ENCODE results near the gene CLK2. TPM values are rescaled to one million over a fixed set of nuclear protein-coding genes. Genes with fewer than 3 reads are reported as not detected.

The CLK2 gene
- total RNA-seq, 2 donors from 2014 or later, result 36.6 to 40.7 TPM

- TF ChIP-seq POLR2A (IDR thresholded peaks at IDR 0.05) (no peak), CTCF (IDR thresholded peaks at IDR 0.05) (no peak)
- WGBS, 2 donors, result 54 to 77% methylated on average over 10 to 11 of the region's 11 CpGs
- H3K4me1 ChIP-seq, result peaks cover 27% of the 10 kb centered on the region
- intact Hi-C loops (cut with DNase I), result loop anchor here (5.0 kb wide), 1 partner anchor 68 kb away; no protein-coding TSS in a partner anchor
- no peak for ATAC-seq
- H3K36me3 ChIP-seq (replicated peaks in 1 of 2; ENCODE audit: insufficient read depth in 1 of 2, low read depth in 2 of 2), result no peaks in the 10 kb centered on the region
- no peaks in the 10 kb centered on the region for H3K9me3 ChIP-seq
- no peak overlapping the region for H3K4me3 ChIP-seq
- H3K27ac ChIP-seq, result peak overlapping the region in 1 of 4 donors; percentile 28
- no peaks in the 10 kb centered on the region for H3K27me3 ChIP-seq
- DNase-seq, result no peak
Measured at GRCh38 chr1:155320252-155320651, 46.9 kb upstream of the CLK2 start.

GRCh38 chr1:155319536-155319935, 46.2 kb upstream of the CLK2 start:
- no peak overlapping the region for H3K4me3 ChIP-seq
- no peaks in the 10 kb centered on the region for H3K27me3 ChIP-seq
- DNase-seq, result no peak
- ATAC-seq, result no peak
- TF ChIP-seq POLR2A (IDR thresholded peaks at IDR 0.05) (no peak), CTCF (IDR thresholded peaks at IDR 0.05) (no peak)
- no peak overlapping the region for H3K27ac ChIP-seq
- H3K9me3 ChIP-seq, result no peaks in the 10 kb centered on the region
- intact Hi-C loops (cut with DNase I), result no loop called here
- H3K4me1 ChIP-seq, result peaks cover 24% of the 10 kb centered on the region
- H3K36me3 ChIP-seq (replicated peaks in 1 of 2; ENCODE audit: insufficient read depth in 1 of 2, low read depth in 2 of 2), result peaks cover 0 to 2% of the 10 kb centered on the region in 2 donors
- WGBS, 2 donors, result 68 to 77% methylated on average over 5 of the region's 5 CpGs

GRCh38 chr1:155318082-155318481, 44.8 kb upstream of the CLK2 start:
- Histone ChIP-seq H3K4me1 (peaks cover 24% of the 10 kb centered on the region), H3K4me3 (no peak overlapping the region), H3K27ac (no peak overlapping the region), H3K36me3 (replicated peaks in 1 of 2; ENCODE audit: insufficient read depth in 1 of 2, low read depth in 2 of 2) (peaks cover 0 to 2% of the 10 kb centered on the region in 2 donors), H3K9me3 (no peaks in the 10 kb centered on the region), H3K27me3 (no peaks in the 10 kb centered on the region)
- DNase-seq, result no peak
- 90 to 98% methylated on average over 5 to 9 of the region's 9 CpGs for WGBS, 2 donors
- ATAC-seq, result no peak
- TF ChIP-seq POLR2A (IDR thresholded peaks at IDR 0.05) (no peak), CTCF (IDR thresholded peaks at IDR 0.05) (no peak)
- intact Hi-C loops (cut with DNase I), result no loop called here

GRCh38 chr1:155316922-155317321, 43.6 kb upstream of the CLK2 start:
- Histone ChIP-seq H3K4me1 (peaks cover 16% of the 10 kb centered on the region), H3K9me3 (no peaks in the 10 kb centered on the region), H3K4me3 (no peak overlapping the region), H3K27ac (no peak overlapping the region), H3K27me3 (no peaks in the 10 kb centered on the region), H3K36me3 (replicated peaks in 1 of 2; ENCODE audit: insufficient read depth in 1 of 2, low read depth in 2 of 2) (peaks cover 0 to 2% of the 10 kb centered on the region in 2 donors)
- no peak for DNase-seq
- intact Hi-C loops (cut with DNase I), result no loop called here
- no peak for TF ChIP-seq POLR2A (IDR thresholded peaks at IDR 0.05)
- no peak for TF ChIP-seq CTCF (IDR thresholded peaks at IDR 0.05)
- WGBS, 2 donors, result 73 to 88% methylated on average over 3 of the region's 3 CpGs
- ATAC-seq, result no peak

- peaks cover 0 to 2% of the 10 kb centered on the region in 2 donors for H3K36me3 ChIP-seq (replicated peaks in 1 of 2; ENCODE audit: insufficient read depth in 1 of 2, low read depth in 2 of 2)
- peaks cover 24% of the 10 kb centered on the region for H3K4me1 ChIP-seq
- H3K27ac ChIP-seq, result no peak overlapping the region
- DNase-seq (no peak), ATAC-seq (no peak)
- 87 to 91% methylated on average over 6 to 8 of the region's 8 CpGs for WGBS, 2 donors
- H3K27me3 ChIP-seq, result no peaks in the 10 kb centered on the region
- H3K9me3 ChIP-seq, result no peaks in the 10 kb centered on the region
- H3K4me3 ChIP-seq, result no peak overlapping the region
- no peak for TF ChIP-seq CTCF (IDR thresholded peaks at IDR 0.05)
- intact Hi-C loops (cut with DNase I), result no loop called here
Measured at GRCh38 chr1:155313261-155313660, 40.0 kb upstream of the CLK2 start.

All from body of pancreas (tissue), 4 donors.